GM19035 (cell line): ENCODE data around the gene C6.

Source experiments
- ATAC-seq: cut with Tn5 transposase; IDR thresholded peaks from one replicate; pipeline ENCODE4 v1.9.1; 2021; ENCODE audit not compliant: unreplicated experiment

Gene C6

DNA sequence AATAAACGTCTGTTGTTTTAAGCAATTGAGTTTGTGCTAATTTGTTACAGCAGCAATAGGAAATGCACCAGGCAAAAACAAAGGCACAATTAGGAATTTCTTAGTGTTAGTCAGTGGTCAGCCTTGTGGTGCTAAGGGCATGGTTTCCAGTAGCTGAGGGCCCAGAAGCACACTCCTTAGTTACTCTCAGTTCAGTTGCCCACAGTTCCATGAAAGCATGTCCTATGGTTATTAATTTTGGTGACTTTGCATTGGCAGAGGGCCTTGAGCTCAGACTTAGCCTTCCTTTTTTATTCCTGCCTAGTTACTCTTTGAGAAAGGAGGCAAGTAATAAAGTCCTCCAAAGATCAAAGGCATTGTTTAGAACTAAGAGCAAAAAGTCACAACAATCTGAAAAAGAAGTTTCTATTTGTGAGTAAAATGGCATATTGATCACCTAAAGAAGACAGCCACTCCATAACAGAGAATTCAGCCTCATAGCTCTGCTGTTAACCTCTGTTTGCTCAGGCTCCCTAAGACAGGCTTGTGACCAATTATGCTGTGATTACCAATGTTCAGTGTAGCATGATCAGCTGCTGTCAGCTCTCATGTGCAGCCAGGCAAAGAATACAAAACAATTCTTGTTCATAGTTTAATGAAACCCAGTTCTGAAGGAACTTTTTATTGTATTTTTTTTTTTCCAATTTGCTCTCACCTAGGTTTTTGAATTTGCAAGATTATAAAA, 85.2 kb downstream of the C6 start:
- no peak for ATAC-seq

DNA sequence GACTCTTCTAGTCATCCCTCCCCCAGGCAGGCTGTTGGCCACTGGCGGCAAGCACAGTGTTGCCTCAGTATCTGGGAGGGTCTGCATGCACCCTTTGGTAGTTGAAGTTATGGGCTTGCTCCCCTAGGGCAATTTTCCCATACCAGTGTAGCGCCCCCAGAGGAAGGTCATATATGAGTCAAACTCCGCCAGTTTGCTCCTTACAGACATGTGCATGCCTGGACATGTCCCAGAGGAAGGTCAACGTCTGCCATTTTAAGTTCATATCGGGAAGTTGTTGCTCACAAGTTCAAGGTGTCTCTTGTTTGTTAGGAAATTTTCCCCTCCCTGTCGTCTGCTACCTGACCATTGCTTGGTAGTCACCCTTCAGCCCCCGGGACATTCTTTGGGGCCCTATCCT, 90.9 kb downstream of the C6 start:
- ATAC-seq: no peak

DNA sequence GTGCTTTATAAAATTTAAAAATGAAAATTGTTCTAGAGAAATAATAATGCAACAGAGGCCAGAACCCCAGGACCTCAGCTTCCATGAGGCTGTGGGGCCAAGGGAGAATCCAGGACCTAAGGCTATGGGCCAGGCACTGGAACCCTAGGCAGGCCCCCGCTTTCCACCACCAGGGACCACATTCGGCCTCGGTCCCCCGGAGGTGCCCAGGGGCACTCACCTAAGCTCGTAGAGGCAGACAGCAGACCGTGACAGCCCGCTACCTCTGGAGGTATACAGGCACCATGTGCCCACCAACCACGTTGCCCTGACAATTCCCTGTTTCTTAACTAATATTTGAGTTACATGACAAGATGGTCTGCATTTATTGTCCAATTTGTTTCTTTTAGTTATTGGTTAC, 92.7 kb downstream of the C6 start:
- no peak for ATAC-seq

DNA sequence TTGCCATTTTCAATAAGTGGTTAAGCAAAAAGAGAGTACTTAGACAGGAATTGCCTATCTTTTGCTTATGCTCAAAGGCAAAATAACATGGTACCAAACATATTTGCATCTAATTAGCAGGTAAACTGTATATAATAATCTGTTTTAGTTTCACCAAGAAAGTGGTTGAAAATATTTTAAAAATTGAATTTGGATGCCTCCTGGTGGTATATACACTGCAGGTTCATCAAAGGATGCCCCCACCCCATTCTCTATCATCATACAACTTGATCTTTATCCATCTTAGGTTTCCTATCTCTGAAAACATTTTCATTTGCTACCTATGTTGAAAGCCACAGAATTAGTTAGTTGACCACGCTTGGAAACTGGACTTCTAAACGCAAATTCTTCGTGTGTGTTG, 95.2 kb downstream of the C6 start:
- ATAC-seq: no peak

DNA sequence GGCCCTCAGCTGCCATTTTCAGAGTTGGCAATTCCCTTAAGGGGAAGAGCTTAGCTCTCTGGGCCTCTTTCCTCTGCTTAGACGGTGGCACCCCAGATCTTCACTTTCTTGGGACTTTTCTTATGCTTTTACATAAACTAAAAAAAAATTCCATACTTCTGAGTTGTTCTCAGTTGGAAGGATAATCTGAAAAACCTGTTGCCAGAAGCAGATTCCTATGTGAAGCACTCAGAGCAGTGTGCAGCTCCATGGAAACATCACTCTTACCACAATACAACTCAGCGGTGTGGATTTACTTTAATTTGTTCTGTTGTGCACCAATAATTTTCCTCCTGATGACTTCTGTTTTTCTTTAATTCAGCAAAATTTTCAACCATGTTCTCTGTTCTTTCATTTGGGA, 98.1 kb downstream of the C6 start:
- ATAC-seq: no peak

DNA sequence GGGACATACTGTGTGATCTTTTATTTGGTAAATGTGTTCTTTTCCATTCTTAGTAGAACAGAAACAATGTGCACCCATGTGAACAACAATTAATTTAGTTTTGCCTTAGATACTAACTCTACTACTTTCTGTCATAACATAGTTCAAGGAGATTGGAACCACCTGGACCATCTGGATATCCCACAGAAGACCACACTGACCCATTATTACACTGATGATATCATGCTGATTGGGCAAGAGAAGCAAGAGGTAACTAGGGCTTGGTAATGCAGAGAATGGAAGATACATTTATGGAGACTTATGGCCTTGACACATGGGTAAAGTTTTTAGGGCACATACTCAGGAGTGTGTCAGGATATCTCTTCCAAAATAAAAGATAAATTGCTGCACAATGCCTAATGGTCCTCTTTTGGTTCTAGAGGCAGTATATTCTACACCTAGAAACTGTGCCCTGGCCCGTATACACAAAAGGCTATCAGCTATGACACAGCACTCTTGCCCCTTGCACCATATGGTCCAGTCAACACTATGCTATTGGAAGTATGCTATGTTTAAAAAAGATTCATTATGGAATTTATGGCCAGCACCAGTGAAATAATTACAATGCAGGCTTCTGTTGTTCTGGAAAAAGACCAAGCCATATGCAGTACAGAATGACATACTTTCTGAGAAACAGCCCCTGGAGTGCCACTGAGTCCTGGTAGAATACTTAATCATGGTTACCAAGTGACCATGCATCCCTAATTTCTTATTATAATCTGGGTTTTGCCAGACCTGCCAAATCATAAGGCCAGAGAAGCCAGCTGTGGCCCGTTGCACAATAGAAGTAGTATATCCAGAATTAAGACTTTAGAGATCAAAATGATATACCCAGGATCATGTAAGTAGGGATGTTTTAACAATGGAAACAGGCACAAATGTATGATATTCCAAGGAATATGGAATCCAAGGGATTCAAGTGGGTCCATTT, 100.6 kb downstream of the C6 start:
- no peak for ATAC-seq

DNA sequence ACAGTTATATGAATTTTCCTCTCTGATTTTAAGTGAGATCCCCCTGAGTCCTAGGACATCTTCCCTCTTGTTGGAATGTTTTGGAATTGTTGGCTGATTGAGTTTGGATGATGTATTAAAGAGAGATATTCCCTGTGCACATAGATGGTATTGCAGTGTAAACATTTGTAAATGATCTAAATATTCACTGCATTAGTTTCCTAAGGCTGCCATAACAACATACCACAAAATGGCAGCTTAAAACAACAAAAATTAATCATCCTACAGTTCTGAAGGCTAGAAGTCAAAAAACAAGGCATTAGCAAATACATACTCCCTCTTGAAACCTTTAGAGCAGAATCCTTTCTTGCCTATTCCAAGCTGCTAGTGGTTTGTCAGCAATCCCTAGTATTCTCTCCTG, 104.1 kb downstream of the C6 start:
- no peak for ATAC-seq

DNA sequence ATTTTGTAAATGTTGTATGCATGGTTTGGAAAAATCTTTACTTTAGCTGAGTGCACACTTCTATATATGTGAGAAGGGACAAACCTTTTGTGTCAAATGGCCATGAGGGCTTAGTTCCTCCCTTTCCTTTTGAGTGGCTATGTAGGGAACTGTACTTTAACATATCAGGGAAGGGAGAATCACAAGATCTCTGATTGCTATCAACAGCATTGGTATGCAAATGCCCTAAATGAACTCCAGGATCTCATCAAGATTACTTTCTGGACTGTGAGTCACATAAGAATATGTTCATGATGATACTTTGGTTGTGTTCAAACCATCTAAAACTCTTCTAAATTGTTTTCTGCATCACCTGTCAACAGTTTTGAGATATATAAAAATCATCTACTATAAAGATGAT, 111.0 kb downstream of the C6 start:
- ATAC-seq: no peak

DNA sequence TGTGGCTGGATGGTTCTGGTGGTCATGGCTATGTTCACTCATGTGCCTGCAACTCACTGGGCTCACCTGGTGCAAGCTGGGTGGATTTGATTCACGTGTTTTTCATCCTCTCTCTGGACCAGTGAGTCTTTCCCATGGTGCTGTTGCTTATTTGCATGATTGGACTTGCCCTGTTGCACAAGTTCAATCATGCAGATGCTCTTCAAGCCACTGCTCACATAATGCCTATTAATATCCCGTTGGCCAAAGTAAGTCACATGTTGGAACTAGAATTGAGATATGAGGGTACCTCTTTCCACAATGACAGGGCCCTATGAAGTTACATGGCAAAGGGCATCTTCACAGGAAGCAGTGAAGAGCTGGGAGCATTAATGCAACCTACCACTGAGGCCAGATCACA, 115.7 kb downstream of the C6 start:
- ATAC-seq: no peak

DNA sequence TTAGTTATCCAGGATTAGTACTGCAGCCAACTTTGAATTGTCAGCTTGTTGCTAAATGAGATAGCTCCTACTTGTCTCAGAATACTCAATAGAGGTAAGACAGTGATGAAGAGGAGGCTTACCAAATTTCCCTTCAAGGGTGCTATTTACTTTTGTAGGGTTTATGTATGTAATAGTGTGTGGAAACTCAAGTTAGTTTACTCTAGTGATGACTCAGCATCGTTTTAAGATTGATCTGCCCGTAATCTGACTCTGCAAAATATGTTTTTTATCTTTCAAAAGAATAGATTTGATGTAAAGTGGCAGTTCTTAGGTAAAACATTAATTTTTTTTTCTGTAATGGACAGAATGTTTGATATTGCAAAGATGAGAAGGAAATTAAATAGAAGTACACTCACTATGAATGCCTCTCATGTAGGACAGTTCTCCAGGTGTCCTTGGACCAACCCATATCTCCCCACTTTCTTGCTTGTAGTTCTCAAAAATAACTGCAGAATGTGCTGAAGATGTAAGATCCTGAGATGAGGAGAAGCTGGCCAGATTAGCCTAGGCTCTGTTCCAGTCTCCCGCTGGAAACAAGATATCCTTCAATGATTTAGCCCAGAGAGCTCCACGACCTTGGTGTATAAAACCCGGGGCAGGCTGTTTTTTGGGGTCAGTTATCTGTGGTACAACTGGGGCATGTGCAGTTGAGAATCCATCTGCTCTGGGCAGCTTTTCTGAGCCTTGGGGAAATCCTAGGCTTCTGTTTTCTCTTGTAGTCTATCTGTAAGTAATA, 117.8 kb downstream of the C6 start:
- ATAC-seq: no peak

DNA sequence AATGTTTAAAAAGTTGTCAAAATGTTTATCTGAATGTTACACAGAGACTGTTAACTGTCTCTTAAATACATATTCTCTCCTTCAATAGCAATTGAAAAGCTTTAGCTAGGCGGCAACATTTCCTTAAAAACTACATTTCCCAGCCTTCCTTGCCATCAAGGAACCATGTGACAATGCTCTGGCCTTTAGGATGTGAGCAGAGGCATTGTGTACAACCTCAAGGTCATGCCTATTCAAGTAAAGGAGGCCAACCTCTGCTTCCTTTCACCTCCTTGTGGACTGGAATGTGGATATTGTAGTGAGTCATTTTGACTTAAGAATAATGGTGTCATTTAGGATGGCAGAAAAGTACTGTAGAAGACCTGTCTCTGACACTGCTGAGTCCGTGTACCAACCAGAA, 118.5 kb downstream of the C6 start:
- ATAC-seq: no peak

DNA sequence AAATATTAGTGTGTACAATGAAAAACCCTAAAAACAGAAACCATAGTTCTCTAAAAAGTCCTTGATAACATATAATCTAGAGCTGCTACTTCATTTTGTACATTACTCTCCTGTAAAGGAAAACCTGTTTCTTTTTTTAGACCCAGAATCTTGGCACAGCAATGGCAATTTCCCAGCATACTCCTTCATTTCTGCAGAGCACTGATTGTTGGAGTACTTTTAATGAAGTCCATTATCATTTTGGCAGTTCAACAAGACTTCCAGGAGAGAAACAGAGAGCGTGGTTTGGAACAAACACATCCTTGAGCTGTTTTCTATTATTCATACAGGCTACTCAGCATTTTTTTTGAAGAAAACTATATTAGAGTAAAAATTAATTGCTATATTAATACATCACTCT, 119.5 kb downstream of the C6 start:
- no peak for ATAC-seq
